Right lobe of liver (tissue), 6 donors: ENCODE data around the gene MGME1. TPM values are rescaled to one million over a fixed set of nuclear protein-coding genes. Genes with fewer than 3 reads are reported as not detected.

Experiments
- ATAC-seq, 4 donors: fragments of 200-7000 bp; cut with Tn5 transposase; one replicate each; pipeline ENCODE4 v1.9.1; 2020; ENCODE audit warnings: mild to moderate bottlenecking in 4 of 4, moderate library complexity in 4 of 4
- DNase-seq, 3 donors: peaks; one replicate each; pipeline ENCODE4 v3.0.0-alpha.2; 2020
- H3K27ac ChIP-seq, 3 donors: fragments of 200-600 bp; one replicate each; pipeline ENCODE4 v1.8.0; 2022
- H3K27me3 ChIP-seq, 2 donors: fragments of 200-600 bp; one replicate each; pipeline ENCODE4 v1.8.0; 2022
- H3K36me3 ChIP-seq, 4 donors: fragments of 200-600 bp; sonication (generic) in 1 of 4; one replicate each; pipeline versions ENCODE4 v1.5.1 to v1.8.0; 2017 to 2022; ENCODE audit warnings: control low read depth in 1 of 4
- H3K4me1 ChIP-seq, 4 donors: fragments of 200-600 bp; sonication (generic) in 1 of 4; one replicate each; pipeline versions ENCODE4 v1.5.1 to v1.8.0; 2017 to 2022; ENCODE audit warnings: control low read depth in 1 of 4
- H3K4me3 ChIP-seq, 3 donors: fragments of 200-600 bp; one replicate each; pipeline ENCODE4 v1.8.0; 2022
- H3K9me3 ChIP-seq, 4 donors: fragments of 200-600 bp; sonication (generic) in 1 of 4; one replicate each; pipeline versions ENCODE4 v1.5.1 to v1.8.0; 2017 to 2022; ENCODE audit warnings: control low read depth in 1 of 4
- POLR2A ChIP-seq: fragments of 450-650 bp; IDR thresholded peaks from one replicate; pipeline ENCODE4 v1.6.1; 2017; ENCODE audit warnings: antibody characterized with exemption, mild to moderate bottlenecking
- WGBS: methylation state at CpG from one replicate; pipeline ENCODE4 v1.1.6; 2018; ENCODE audit warnings: low coverage, low lambda C conversion rate; ENCODE audit not compliant: insufficient coverage; ENCODE audit errors: missing lambda C conversion rate; 5-methylcytosine and 5-hydroxymethylcytosine counted together
- intact Hi-C, 2 donors: fragments of 100-400 bp; cut with DNase I; formaldehyde crosslinking; loops; one replicate each; pipeline versions ENCODE4 v1.11.2 to v1.14.1; 2022
- total RNA-seq, 6 experiments: library from RNA; depleted of rRNA in 2 of 6; stranded (reverse); fragments of >200 nt in 2 of 6; fragmentation: NEBNext Ultra II Directional in 3 of 6; extraction: Animal tissue kit (Norgen Biotek cat#: 25700) in 3 of 6; gene quantifications; one replicate each; pipeline versions ENCODE4 v1.1.0 to v1.2.4, GENCODE V29; 2016 to 2023
- TF ChIP-seq, protein P1 (sequence below), 4 donors: fragments of 200-600 bp in 3 of 4; fragments of 450-650 bp in 1 of 4; IDR thresholded peaks; one replicate each; pipeline versions ENCODE4 v1.5.1 to v1.8.0; 2016 to 2022; ENCODE audit warnings: antibody characterized with exemption in 4 of 4, mild to moderate bottlenecking in 2 of 4
- donor health status: DM: no; HTN: yes; CAD: no.
- donor health status: DM: no; HTN: no; CAD: no.
- donor health status: DM: no; HTN: no; CAD: no.
- donor health status: DM: no; HTN: yes; CAD: no.
- donor health status: DM: no; HTN: yes; CAD: no.

Gene MGME1
- total RNA-seq, 6 experiments from 2014 or later, result 6.0 to 8.4 (median 7.5) TPM

DNA sequence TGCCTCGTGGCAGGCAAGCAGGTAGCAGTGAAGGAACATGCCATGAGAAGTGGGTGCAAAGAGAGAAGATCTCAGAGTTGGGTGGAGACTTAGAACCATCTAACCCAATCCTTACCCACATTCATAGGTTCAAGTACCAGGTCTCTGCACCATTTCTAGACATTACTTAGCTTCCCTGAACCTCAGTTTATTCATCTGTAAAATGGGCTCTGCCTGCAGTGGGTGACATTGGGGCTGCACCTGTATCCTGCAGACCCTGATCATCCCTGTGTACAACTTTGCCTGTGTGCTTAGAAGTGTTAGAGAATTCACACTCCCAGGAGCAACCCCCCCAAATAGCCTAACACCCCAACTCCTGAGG lies 42.9 kb upstream of the MGME1 start:
- Histone ChIP-seq H3K27me3 (no peaks in the 10 kb centered on the region), H3K4me1 (peaks cover 0 to 19% (median 8%) of the 10 kb centered on the region in 4 donors), H3K4me3 (no peak overlapping the region), H3K9me3 (no peaks in the 10 kb centered on the region), H3K36me3 (no peaks in the 10 kb centered on the region), H3K27ac (no peak overlapping the region)
- no CpG with 5 or more reads among the region's 1 CpG for WGBS
- intact Hi-C loops, result no loop called here
- no peak for DNase-seq
- no peak for TF ChIP-seq POLR2A
- TF ChIP-seq, protein P1, sequence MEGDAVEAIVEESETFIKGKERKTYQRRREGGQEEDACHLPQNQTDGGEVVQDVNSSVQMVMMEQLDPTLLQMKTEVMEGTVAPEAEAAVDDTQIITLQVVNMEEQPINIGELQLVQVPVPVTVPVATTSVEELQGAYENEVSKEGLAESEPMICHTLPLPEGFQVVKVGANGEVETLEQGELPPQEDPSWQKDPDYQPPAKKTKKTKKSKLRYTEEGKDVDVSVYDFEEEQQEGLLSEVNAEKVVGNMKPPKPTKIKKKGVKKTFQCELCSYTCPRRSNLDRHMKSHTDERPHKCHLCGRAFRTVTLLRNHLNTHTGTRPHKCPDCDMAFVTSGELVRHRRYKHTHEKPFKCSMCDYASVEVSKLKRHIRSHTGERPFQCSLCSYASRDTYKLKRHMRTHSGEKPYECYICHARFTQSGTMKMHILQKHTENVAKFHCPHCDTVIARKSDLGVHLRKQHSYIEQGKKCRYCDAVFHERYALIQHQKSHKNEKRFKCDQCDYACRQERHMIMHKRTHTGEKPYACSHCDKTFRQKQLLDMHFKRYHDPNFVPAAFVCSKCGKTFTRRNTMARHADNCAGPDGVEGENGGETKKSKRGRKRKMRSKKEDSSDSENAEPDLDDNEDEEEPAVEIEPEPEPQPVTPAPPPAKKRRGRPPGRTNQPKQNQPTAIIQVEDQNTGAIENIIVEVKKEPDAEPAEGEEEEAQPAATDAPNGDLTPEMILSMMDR (IDR thresholded peaks at IDR 0.05), result no peak
- no peak for ATAC-seq

DNA sequence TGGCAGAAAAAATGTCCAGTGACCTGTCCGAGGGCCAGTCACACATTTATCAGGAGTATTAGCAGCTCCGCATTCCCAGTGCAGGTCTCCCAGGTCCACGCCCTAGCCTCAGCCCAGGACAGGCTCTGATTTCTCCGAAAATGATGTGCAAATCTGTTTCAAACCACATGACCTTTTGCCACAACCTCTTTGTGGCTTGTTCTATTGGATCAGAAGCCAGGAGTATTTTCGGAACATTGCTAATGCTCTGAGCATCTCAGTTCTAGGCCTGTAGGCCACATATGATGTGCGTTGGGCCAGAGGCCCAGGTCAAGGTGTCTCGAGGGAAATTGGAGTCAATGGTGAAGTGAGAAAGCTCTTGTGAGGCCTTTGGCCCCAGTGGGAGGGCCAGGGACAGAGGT lies 40.6 kb upstream of the MGME1 start:
- DNase-seq (no peak), ATAC-seq (no peak)
- TF ChIP-seq, protein P1 (IDR thresholded peaks at IDR 0.05), result no peak
- no peak for TF ChIP-seq POLR2A
- 86% methylated on average over 6 of the region's 7 CpGs for WGBS
- Histone ChIP-seq H3K4me3 (no peak overlapping the region), H3K36me3 (no peaks in the 10 kb centered on the region), H3K27ac (no peak overlapping the region), H3K9me3 (no peaks in the 10 kb centered on the region), H3K27me3 (no peaks in the 10 kb centered on the region), H3K4me1 (peaks cover 0 to 19% (median 8%) of the 10 kb centered on the region in 4 donors)
- intact Hi-C loops, result no loop called here

DNA sequence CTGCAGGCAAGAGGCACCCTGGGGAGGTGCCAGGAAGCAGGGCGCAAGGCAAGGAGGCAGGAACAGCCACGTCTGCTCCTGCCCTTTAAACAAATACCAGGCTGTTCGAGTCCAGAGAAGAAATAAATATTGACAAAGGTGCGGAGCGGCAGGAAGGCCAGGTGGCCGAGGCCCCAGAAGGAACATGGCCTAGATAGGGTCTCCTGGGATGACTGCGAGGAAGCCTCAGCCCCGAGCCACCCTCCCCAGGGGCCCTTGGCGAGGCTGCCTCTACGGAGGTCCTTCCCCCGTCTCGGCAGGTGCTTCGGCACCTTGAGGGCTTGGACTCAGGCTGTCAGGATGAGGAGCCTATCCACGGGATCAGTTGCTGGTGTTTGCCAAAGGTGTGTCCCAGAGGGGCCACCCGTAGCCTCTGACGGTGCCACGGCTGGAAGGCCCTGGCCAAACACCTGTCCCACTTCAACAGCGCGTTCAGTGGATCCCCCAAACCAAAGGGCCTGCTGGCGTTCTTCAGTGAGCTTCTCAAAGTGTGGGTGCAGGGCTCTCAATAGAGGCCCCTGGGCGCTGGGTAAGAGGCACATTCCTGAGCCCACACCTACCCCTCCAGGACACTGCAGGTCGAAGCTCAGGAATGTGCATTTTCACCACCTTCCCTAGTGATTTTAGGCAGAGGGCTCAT lies 40.0 kb upstream of the MGME1 start:
- TF ChIP-seq, protein P1 (IDR thresholded peaks at IDR 0.05), result no peak
- no peak for TF ChIP-seq POLR2A
- no peaks in the 10 kb centered on the region for H3K9me3 ChIP-seq
- H3K36me3 ChIP-seq, result no peaks in the 10 kb centered on the region
- no peak overlapping the region for H3K27ac ChIP-seq
- peaks cover 0 to 19% (median 8%) of the 10 kb centered on the region in 4 donors for H3K4me1 ChIP-seq
- ATAC-seq (no peak), DNase-seq (no peak)
- no peak overlapping the region for H3K4me3 ChIP-seq
- WGBS, result 75% methylated on average over 5 of the region's 22 CpGs
- no peaks in the 10 kb centered on the region for H3K27me3 ChIP-seq
- intact Hi-C loops, result no loop called here

DNA sequence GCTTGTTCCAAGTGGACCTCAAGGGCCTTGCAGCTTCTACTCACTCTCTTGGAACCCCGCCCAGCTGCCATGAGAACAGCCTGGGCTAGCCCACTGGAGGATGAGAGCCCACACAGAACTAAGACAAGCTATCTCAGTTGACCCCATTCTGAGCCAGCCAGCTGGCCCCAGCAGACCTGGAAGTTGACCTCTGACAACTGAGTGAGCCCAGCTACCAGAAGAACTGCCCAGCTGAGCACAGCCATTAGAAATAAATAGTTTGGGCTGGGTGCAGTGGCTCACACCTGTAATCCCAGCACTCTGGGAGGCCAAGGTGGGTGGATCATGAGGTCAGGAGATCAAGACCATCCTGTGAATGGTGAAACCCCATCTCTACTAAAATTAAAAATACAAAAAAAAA lies 37.3 kb upstream of the MGME1 start:
- TF ChIP-seq, protein P1 (IDR thresholded peaks at IDR 0.05), result no peak
- no peak for TF ChIP-seq POLR2A
- H3K27ac ChIP-seq, result no peak overlapping the region
- intact Hi-C loops, result no loop called here
- ATAC-seq (peak in 1 of 4 donors; percentile 8), DNase-seq (no peak)
- no peaks in the 10 kb centered on the region for H3K36me3 ChIP-seq
- H3K4me3 ChIP-seq, result no peak overlapping the region
- H3K4me1 ChIP-seq, result peaks cover 0 to 1% (median 0%) of the 10 kb centered on the region in 4 donors
- no peaks in the 10 kb centered on the region for H3K27me3 ChIP-seq
- 100% methylated on average over 1 of the region's 1 CpG for WGBS
- H3K9me3 ChIP-seq, result no peaks in the 10 kb centered on the region
